Measurements from ENCODE around the gene PCBP3. TPM values are rescaled to one million over a fixed set of nuclear protein-coding genes. Genes with fewer than 3 reads are reported as not detected.

The PCBP3 gene
- total and polyA plus RNA-seq, 2 of the 8 experiments (the other 6 are each of a cell fraction or from before 2014, with no cell fraction given), result 3.5 to 6.3 TPM

DNA sequence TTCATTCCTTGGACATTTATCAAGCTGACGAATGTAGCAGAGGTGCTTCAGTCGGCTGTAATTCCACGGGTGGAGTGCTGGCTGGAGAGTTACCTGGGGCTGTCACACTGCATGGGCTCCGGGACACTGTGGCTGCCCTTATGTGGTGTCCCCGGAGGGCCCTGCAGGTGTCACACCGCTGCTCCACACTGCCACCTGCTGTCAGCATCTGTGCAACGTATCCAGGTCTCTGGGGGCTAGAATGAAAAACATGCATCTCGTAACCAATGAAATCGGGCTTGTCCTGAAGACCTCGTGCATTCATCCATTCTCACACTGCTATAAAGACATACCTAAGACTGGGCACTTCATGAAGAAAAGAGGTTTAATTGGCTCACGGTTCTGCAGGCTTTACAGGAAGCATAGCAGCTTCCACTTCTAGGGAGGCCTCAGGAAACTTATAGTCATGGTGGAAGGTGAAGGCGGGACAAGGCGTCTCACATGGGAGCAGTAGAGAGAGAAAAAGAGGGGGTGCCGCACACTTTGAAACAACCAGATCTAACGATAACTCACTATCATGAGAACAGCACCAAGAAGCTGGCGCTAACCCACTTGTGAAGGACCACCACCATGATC lies 46.7 kb upstream of the PCBP3 start (continued):
- TF ChIP-seq MAFK (IDR thresholded peaks at IDR 0.05; ENCODE audit: low read depth, low read length) (no peak), EP300 (IDR thresholded peaks at IDR 0.05; ENCODE audit: borderline replicate concordance in 1 of 2, low read depth in 2 of 2, low read length in 2 of 2) (no peak), KDM1A (IDR thresholded peaks at IDR 0.05; ENCODE audit: borderline replicate concordance, low read length) (no peak), GABPA (IDR thresholded peaks at IDR 0.05; ENCODE audit: borderline replicate concordance, insufficient read depth, low read length) (peak; percentile 68; the same call in 1 of the 2 replicates), JUND (IDR thresholded peaks at IDR 0.05; ENCODE audit: low read length) (no peak), CEBPB (IDR thresholded peaks at IDR 0.05; ENCODE audit: low read depth, low read length) (no peak), CHD1 (IDR thresholded peaks at IDR 0.05; ENCODE audit: low read depth, low read length) (no peak), TCF12 (IDR thresholded peaks at IDR 0.05; ENCODE audit: low read depth, low read length) (peak; percentile 61; the same call in 1 of the 2 replicates)
- TF ChIP-seq, protein P1, sequence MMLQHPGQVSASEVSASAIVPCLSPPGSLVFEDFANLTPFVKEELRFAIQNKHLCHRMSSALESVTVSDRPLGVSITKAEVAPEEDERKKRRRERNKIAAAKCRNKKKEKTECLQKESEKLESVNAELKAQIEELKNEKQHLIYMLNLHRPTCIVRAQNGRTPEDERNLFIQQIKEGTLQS (IDR thresholded peaks at IDR 0.05; ENCODE audit: insufficient read depth, low read depth, low read length), result no peak
- TF ChIP-seq, protein P2, sequence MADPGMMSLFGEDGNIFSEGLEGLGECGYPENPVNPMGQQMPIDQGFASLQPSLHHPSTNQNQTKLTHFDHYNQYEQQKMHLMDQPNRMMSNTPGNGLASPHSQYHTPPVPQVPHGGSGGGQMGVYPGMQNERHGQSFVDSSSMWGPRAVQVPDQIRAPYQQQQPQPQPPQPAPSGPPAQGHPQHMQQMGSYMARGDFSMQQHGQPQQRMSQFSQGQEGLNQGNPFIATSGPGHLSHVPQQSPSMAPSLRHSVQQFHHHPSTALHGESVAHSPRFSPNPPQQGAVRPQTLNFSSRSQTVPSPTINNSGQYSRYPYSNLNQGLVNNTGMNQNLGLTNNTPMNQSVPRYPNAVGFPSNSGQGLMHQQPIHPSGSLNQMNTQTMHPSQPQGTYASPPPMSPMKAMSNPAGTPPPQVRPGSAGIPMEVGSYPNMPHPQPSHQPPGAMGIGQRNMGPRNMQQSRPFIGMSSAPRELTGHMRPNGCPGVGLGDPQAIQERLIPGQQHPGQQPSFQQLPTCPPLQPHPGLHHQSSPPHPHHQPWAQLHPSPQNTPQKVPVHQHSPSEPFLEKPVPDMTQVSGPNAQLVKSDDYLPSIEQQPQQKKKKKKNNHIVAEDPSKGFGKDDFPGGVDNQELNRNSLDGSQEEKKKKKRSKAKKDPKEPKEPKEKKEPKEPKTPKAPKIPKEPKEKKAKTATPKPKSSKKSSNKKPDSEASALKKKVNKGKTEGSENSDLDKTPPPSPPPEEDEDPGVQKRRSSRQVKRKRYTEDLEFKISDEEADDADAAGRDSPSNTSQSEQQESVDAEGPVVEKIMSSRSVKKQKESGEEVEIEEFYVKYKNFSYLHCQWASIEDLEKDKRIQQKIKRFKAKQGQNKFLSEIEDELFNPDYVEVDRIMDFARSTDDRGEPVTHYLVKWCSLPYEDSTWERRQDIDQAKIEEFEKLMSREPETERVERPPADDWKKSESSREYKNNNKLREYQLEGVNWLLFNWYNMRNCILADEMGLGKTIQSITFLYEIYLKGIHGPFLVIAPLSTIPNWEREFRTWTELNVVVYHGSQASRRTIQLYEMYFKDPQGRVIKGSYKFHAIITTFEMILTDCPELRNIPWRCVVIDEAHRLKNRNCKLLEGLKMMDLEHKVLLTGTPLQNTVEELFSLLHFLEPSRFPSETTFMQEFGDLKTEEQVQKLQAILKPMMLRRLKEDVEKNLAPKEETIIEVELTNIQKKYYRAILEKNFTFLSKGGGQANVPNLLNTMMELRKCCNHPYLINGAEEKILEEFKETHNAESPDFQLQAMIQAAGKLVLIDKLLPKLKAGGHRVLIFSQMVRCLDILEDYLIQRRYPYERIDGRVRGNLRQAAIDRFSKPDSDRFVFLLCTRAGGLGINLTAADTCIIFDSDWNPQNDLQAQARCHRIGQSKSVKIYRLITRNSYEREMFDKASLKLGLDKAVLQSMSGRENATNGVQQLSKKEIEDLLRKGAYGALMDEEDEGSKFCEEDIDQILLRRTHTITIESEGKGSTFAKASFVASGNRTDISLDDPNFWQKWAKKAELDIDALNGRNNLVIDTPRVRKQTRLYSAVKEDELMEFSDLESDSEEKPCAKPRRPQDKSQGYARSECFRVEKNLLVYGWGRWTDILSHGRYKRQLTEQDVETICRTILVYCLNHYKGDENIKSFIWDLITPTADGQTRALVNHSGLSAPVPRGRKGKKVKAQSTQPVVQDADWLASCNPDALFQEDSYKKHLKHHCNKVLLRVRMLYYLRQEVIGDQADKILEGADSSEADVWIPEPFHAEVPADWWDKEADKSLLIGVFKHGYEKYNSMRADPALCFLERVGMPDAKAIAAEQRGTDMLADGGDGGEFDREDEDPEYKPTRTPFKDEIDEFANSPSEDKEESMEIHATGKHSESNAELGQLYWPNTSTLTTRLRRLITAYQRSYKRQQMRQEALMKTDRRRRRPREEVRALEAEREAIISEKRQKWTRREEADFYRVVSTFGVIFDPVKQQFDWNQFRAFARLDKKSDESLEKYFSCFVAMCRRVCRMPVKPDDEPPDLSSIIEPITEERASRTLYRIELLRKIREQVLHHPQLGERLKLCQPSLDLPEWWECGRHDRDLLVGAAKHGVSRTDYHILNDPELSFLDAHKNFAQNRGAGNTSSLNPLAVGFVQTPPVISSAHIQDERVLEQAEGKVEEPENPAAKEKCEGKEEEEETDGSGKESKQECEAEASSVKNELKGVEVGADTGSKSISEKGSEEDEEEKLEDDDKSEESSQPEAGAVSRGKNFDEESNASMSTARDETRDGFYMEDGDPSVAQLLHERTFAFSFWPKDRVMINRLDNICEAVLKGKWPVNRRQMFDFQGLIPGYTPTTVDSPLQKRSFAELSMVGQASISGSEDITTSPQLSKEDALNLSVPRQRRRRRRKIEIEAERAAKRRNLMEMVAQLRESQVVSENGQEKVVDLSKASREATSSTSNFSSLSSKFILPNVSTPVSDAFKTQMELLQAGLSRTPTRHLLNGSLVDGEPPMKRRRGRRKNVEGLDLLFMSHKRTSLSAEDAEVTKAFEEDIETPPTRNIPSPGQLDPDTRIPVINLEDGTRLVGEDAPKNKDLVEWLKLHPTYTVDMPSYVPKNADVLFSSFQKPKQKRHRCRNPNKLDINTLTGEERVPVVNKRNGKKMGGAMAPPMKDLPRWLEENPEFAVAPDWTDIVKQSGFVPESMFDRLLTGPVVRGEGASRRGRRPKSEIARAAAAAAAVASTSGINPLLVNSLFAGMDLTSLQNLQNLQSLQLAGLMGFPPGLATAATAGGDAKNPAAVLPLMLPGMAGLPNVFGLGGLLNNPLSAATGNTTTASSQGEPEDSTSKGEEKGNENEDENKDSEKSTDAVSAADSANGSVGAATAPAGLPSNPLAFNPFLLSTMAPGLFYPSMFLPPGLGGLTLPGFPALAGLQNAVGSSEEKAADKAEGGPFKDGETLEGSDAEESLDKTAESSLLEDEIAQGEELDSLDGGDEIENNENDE (IDR thresholded peaks at IDR 0.05; ENCODE audit: insufficient replicate concordance, low read length), result no peak
